ENCODE results near the gene PEX26.
"Not testable (repeated sequence)": the region's sequence is repeated elsewhere in the genome, so short reads cannot be mapped to it uniquely, and the experiment has no call there.

The PEX26 gene

DNA sequence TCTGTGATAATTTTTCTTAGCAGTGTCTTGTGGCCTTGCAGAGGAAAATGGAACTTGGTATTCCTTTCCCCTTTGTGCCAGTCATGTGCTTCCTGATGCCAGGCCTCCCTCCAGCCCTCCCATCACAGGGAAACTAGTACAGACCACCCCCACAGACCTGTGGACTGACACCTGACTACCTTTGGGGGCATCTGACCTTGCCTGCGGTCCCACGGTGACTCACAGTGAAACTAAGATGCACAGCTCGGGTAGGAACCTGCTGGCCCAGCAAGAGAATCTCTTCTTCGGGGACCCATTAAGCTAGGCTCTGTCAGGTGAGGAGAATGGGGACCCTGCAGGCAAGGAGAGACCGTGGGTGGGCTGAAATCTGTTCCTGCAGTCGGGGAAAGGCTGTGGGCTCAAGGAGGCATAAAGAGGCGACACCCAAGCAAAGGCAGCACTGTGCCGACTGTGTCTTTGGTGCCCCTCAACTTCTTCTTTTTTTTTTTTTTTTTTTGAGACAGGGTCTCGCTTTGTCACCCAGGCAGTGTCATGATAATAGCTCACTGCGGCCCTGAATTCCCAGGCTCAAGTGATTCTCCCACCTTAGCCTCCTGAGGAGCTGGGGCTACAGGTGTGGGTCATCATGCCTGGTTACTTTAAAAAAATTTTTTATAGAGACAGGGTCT is 20.8 kb upstream of the PEX26 start:
- DNase-seq, result no peak

DNA sequence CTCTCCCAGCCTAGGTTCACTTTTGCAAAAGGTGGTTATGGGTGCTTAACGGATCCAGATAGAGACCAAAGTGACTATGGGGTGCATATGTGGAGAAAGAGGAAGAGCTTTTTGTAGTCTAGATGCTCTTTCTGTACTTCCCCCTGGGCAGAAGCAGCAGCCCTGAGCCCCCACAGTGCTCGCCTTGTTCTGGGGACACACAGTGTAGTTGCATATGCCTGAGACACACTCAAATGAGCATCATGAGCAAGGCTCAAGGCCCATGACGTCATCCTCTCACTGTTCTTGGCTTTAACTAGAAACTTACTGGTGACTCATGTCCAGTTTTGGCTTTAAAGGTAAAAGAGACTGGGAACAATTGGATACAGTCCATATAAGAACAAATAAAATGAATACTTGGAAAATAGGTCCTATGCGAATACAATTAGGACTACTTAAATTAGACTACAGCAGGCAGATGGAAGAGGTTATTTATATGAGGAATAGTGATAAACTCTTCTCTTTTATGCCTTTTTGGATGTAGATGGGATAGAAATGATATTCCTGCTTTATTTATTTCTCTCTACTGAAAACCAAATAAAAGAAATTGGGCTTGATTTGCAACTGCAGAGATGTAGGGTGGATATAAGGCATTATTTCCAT is 20.1 kb upstream of the PEX26 start:
- DNase-seq, result no peak

DNA sequence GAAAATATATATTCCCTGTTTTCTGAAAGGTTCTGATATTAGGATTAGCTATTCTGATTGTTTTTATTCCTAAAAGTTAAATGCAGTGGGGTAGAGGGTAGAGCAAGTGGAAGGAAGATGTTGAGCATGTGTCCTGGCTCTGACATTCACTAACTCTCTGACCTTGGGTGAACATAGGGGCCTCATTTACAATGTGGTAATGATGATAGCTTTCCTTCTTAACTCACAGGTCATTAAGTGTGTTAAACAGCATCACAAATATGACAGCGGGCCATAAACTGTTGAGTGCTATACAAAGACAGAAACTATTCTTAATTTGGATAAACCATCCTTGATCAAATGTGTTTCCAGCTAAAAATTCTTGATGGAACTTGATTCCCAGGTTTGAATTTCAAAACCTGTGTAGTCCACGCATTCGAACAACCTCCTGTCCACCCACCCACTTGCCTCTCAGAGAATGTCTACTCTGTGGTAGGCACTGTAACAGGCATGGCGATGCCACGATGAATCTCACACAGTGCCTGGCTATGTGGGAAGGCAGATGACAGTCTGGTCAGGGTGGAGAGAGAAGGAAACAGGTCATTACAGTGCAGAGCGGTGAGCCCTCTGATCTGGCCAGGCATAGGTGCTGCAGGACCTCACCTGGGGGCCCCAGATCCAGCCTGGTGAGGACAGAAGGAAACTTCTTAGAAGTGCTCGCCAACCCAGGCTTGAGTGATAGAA is 19.3 kb upstream of the PEX26 start:
- DNase-seq, result no peak

- DNase-seq, result no peak
Measured at GRCh38 chr22:18059094-18059417, 18.7 kb upstream of the PEX26 start.

GRCh38 chr22:18059473-18059872 is 18.3 kb upstream of the PEX26 start:
- DNase-seq, result no peak

DNA sequence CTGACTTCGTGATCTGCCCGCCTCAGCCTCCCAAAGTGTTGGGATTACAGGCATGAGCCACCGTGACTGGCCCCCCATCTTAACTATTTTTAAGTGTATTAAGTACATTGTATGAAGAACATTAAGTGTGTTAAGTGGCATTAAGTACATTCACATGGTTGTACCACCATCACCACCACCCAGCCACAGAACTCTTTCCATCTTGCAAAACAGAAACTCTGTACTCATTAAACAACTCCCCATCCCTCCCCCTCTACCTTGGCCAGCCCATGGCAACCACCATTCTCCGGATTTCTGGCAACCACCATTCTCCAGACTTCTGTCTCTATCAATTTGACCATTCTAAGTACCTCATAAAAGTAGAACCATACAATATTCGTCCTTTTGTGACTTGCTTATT is 17.8 kb upstream of the PEX26 start:
- DNase-seq, result no peak

DNA sequence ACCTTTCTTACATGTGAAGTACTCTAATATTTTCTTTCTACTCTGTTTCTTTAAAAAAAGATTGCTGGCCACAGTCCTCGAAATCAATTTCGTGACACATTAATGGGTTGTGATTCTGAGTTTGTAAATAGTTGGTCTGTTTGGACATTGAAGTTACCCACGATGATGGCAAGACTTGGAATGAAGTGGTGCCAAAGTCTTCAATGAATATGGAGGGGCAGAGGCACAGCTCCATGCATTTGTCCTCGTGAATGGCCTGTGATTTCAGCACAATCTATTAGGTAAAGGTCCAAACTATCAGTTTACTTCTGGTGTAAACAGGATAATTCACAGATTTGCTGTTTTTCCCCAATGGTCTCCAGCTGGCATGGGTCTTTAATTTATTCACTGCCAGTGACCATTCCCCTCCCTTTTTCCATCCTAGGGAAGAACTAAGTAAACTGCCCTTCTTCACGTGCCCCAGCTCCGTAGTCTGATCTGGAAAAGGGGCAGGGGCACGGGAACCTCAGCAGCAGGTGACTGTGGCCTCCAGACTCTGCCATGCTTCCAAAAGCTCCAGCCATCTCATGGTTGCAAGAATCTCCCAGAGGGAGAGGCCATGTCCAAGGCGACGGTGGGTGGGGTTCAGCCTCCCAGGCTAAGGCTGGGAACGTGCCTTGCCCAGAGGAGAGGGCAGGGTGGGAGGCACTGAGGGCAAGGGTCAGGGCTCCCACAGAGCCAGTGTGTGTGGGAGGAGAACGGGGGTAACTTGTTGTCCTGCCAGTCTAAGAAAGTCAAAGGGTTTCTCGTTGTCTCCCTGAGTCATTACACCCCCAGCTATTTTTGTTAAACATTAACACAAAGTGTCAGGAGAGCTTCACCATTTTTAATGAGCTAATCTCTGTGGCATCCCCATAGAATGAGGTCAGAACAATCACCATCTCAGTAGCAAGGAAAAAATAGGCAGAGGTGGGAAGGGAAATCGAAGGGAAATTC is 16.9 kb upstream of the PEX26 start:
- no peak for DNase-seq

- no peak for DNase-seq
Measured at GRCh38 chr22:18062421-18062820, 15.4 kb upstream of the PEX26 start.

DNA sequence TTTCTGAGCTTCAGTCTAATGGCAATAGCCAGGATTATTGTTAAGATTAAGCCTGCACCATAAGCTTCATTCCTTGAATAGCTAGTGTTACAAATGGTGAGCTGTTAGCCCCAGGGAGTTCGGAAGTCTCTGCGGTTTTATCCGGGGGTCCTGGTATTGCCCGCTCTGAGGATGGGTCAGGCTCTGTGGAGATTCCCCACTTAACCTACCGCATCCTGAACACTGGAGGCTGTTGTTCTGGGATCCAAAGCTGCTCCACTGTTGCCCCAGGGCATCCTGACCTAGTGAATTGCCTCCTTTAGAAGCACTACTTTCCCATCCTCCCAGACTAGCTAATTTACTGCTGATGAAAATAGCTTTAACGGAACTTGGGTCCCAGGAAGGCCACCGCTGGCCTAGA is 14.5 kb upstream of the PEX26 start:
- no peak for DNase-seq

GRCh38 chr22:18063715-18064114 is 14.1 kb upstream of the PEX26 start:
- not testable (repeated sequence) for DNase-seq

DNA sequence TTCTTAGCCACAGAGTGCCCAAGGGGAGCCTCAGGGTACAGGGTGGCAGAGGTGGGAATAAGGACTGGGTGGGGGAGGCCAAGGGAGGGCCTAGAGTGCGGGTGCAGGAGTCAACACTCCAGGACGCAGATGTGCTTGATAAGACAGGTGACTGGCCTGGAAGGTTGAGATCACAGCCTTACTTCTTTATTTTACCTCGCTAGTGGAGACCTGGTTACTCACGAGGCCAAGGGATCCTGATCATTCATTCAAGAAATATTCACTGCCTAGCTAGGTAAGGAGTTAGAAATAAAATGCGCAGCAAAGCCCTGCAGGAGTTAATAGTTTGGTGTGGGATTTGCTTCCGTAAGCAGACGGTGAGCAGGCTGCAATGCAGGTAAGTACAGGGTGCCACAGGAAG is 13.2 kb upstream of the PEX26 start:
- no peak for DNase-seq

- no peak for DNase-seq
Measured at GRCh38 chr22:18065256-18065655, 12.5 kb upstream of the PEX26 start.

DNA sequence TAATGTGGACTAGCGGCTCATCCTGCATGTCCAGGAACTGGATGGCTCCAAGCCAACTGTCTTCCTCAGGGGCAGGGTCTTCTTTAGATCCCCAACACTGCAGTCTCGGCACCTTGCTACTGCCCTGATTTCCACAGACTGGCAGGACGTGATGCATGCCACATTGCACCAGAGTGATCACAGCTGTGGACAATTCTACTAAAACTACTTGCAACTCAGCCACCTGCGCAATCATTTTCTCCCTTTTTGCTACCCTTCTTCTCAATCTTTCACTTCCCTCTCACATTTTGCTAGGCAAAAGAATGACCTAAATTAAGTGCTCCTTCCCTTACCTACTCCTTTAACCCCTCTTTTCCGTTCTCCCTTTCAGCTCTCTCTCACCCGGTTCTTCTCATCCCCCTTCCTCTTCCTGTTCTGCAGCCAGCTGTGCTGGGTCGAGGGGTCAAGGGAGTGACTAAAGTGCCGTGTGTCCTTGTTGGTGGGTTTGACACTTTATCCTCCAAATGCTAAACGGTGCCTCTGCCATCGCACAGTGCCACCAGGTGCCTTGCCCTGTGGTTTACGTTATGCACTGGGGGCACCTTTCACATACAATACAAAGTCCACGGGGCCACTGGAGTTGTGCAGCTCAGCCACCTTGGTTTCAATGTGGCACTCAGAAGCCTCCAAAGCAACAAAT is 11.5 kb upstream of the PEX26 start:
- DNase-seq, result no peak

GRCh38 chr22:18067121-18067520 is 10.7 kb upstream of the PEX26 start:
- DNase-seq, result no peak

DNA sequence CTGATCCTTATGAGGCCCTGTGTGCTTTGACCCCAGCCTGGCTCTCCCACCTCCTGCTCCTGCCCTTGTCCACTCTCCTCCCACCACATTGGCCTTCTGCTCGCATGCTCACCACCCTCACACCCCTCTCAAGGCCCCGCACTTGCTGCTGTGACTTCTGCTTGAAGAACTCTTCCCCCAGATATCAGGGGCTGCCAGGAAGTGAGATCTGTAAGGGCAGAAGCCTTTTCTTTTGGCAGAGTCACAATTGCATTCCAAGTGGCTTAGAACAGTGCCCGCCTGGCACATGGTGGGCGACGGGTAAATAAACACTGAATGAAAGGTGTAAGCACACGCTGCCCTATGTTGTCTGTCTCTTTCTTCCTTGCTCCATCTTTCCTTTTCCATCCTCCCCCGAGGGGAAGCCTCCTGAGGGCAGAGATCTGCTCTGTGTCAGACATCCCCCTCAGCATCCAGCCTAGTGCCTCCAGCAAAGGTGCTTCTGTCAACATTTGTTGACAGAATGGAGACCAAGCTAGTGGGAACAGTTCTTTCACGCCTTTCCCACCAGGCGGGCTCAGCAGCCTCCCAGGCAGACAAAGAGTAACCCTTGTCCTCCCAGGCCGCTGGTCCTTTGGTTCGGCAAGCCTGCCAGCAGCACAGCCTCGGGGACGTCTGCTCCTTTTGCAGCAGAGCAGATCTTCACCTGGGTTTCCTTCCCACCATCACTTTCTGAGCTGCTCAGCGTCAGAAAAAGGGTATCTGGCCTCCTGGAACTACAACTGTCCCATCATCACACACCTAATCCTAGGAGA is 10.0 kb upstream of the PEX26 start:
- DNase-seq, result no peak

DNA sequence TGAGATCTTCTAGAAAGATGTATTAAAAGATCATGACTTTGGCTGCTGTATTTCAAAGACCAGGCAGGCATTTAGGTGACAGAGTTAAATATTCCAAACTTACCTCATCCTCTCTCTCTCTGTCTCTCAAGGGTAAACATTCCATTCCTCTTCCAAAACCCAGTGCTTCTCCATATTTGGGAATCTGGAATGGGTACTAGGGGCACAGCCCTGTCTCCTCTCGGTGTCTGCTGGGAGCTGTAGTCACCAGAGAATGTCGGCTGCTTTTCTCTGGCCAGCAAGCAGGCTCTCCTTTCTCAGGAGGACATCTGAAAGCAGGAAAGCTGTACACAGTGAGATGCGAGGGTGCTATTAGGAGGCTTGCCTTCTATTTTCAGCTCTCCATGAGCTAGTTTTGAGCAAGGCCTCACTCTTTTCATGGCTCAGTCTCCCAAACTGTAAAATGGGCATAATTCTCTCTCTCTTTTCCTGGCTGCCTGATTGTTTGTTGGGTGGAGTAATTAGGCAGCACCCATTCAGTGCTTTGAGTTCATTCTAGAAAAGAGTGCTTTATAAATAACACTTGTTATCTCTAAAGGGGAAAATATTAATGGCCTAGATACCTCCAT is 9.3 kb upstream of the PEX26 start:
- no peak for DNase-seq

DNA sequence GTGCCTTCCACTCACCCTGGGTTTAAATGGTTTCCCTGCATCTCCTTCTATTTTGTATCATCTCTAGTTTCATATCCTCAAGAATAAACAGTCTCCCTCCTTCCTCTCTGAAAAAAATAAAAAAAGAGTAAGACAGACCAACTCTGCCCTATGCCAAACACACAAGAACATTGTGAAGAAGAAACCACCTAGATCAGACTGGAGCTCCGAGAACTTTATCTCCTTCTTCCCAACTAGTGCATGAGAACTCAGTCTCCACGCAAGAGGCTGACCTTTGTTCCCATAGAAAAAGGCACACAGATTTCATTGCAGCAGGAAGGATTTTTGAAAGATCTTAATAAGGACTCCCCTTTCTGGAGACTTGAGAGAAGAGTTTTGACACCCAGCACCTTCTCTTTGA is 8.7 kb upstream of the PEX26 start:
- DNase-seq, result no peak

DNA sequence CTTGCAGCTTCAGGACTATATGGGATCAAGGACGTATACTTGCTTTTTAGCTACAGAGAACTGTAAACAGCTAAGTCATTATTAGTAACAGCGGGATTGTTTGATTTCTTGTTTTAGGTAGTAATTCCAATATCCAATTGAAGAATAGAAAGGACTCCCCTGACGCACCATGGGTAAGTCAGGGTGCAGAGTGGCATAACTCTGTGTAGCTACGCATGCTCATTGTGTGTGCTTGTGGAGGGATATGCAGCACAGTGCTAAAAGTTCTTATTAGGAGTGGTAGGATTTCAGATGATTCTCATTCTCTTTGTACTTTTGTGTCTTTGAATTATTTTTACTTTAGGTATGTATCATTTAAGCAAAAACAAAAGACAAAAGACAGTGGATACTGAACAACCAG is 7.7 kb upstream of the PEX26 start:
- no peak for DNase-seq

- DNase-seq, result no peak
Measured at GRCh38 chr22:18070556-18071306, 7.1 kb upstream of the PEX26 start.

GRCh38 chr22:18071307-18071967 is 6.4 kb upstream of the PEX26 start:
- DNase-seq, result not testable (repeated sequence)
